DMS53 treated with DMSO at 0.1 percent for 48 hours (cell line): ENCODE results near the gene L1CAM.

Experiments
- DNase-seq: peaks from one replicate; lab custom pipeline; 2025; ENCODE audit not compliant: unreplicated experiment; lab: John Stamatoyannopoulos, UW

The L1CAM gene

DNA sequence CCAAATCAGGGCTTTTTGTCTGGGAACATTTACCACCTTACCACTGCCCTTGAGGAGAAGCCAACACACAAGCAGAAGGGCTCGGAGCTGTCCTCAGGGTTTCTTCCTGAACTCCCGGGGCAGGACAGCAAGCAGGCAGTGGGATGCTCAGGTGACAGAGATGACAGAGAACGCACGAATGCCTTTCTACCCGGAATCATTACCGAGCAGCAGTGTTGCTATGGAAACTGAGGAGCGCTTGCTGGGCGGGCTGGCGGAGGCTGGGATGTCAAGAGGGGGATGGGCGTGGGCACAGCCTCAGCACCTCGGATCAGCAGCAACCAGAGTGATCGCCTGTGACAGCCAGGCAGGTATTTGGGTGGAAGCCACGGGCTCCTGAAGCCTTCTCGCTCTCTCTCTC is 73.8 kb downstream of the L1CAM start:
- no peak for DNase-seq
